GM19468 (cell line): ENCODE results near the gene ITSN1.
"Not testable (repeated sequence)": the region's sequence is repeated elsewhere in the genome, so short reads cannot be mapped to it uniquely, and the experiment has no call there.

Experiments used
- ATAC-seq: cut with Tn5 transposase; IDR thresholded peaks from one replicate; pipeline ENCODE4 v1.9.1; 2021; ENCODE audit warnings: mild to moderate bottlenecking, moderate library complexity, moderate number of reproducible peaks; ENCODE audit not compliant: unreplicated experiment; ENCODE audit errors: extremely low read depth

The ITSN1 gene

GRCh38 chr21:33852485-33852884 is 210.2 kb downstream of the ITSN1 start:
- no peak for ATAC-seq

GRCh38 chr21:33854604-33855003 is 212.3 kb downstream of the ITSN1 start:
- no peak for ATAC-seq

GRCh38 chr21:33855190-33855589 is 212.9 kb downstream of the ITSN1 start:
- no peak for ATAC-seq

- no peak for ATAC-seq
Measured at GRCh38 chr21:33856893-33857527, 214.7 kb downstream of the ITSN1 start.

- ATAC-seq, result no peak
Measured at GRCh38 chr21:33857846-33858666, 215.8 kb downstream of the ITSN1 start.

GRCh38 chr21:33858667-33859372 is 216.5 kb downstream of the ITSN1 start:
- no peak for ATAC-seq

- no peak for ATAC-seq
Measured at GRCh38 chr21:33859373-33860102, 217.2 kb downstream of the ITSN1 start.

GRCh38 chr21:33860332-33860879 is 218.1 kb downstream of the ITSN1 start:
- ATAC-seq, result no peak

- ATAC-seq, result no peak
Measured at GRCh38 chr21:33861125-33861524, 218.8 kb downstream of the ITSN1 start.

GRCh38 chr21:33863191-33863590 is 220.9 kb downstream of the ITSN1 start:
- ATAC-seq, result not testable (repeated sequence)

GRCh38 chr21:33864150-33864549 is 221.8 kb downstream of the ITSN1 start:
- ATAC-seq, result no peak

GRCh38 chr21:33865176-33865575 is 222.9 kb downstream of the ITSN1 start:
- no peak for ATAC-seq

GRCh38 chr21:33865996-33866575 is 223.8 kb downstream of the ITSN1 start:
- no peak for ATAC-seq

- no peak for ATAC-seq
Measured at GRCh38 chr21:33866826-33867225, 224.5 kb downstream of the ITSN1 start.

GRCh38 chr21:33867868-33868267 is 225.6 kb downstream of the ITSN1 start:
- not testable (repeated sequence) for ATAC-seq

- ATAC-seq, result no peak
Measured at GRCh38 chr21:33869873-33870272, 227.6 kb downstream of the ITSN1 start.

GRCh38 chr21:33870768-33871167 is 228.5 kb downstream of the ITSN1 start:
- ATAC-seq, result no peak

- ATAC-seq, result no peak
Measured at GRCh38 chr21:33871171-33871570, 228.9 kb downstream of the ITSN1 start.

GRCh38 chr21:33872881-33873515 is 230.7 kb downstream of the ITSN1 start:
- no peak for ATAC-seq
